GM19438 (cell line): ENCODE results near the gene NCF2.

Experiments
- ATAC-seq: cut with Tn5 transposase; IDR thresholded peaks from one replicate; pipeline ENCODE4 v1.9.1; 2021; ENCODE audit warnings: low read depth; ENCODE audit not compliant: unreplicated experiment

NCF2 gene

GRCh38 chr1:183508694-183509093, 81.6 kb downstream of the NCF2 start:
- ATAC-seq, result no peak

- no peak for ATAC-seq
These were observed 83.7 kb downstream of the NCF2 start for GRCh38 chr1:183506561-183506960.
